GM23248 (cell line): ENCODE measurements around the gene UQCRH.

Source experiments
- EZH2 ChIP-seq: fragments of 200-600 bp; sonication (generic); IDR thresholded peaks from 2 replicates; pipeline ENCODE4 v1.6.1; 2018; ENCODE audit warnings: antibody characterized with exemption, mild to moderate bottlenecking; ENCODE audit not compliant: insufficient read depth, poor library complexity, severe bottlenecking
- EZH2phosphoT487 ChIP-seq: fragments of 200-600 bp; sonication (generic); IDR thresholded peaks from 2 replicates; pipeline ENCODE4 v1.6.1; 2018; ENCODE audit warnings: antibody characterized with exemption, moderate library complexity, mild to moderate bottlenecking, low read depth; ENCODE audit not compliant: insufficient read depth

- TF ChIP-seq EZH2 (no peak), EZH2phosphoT487 (no peak)
These were observed 48.9 kb downstream of the UQCRH start for GRCh38 chr1:46352363-46352762.
